HG03095 (cell line): ENCODE data around the gene TMEM184A.
"Not testable (repeated sequence)": the region's sequence is repeated elsewhere in the genome, so short reads cannot be mapped to it uniquely, and the experiment has no call there.

ENCODE experiments used
- ATAC-seq: cut with Tn5 transposase; IDR thresholded peaks from one replicate; pipeline ENCODE4 v1.9.1; 2021; ENCODE audit warnings: moderate library complexity; ENCODE audit not compliant: unreplicated experiment

Gene TMEM184A

GRCh38 chr7:1529383-1530116 lies 26.5 kb downstream of the TMEM184A start:
- no peak for ATAC-seq

GRCh38 chr7:1526271-1526754 lies 29.7 kb downstream of the TMEM184A start:
- no peak for ATAC-seq

GRCh38 chr7:1525409-1525808 lies 30.6 kb downstream of the TMEM184A start:
- ATAC-seq, result no peak

- no peak for ATAC-seq
Measured at GRCh38 chr7:1523844-1524243, 32.2 kb downstream of the TMEM184A start.

GRCh38 chr7:1523208-1523607 lies 32.8 kb downstream of the TMEM184A start:
- no peak for ATAC-seq

- ATAC-seq, result no peak
Measured at GRCh38 chr7:1521456-1521855, 34.5 kb downstream of the TMEM184A start.

- no peak for ATAC-seq
Measured at GRCh38 chr7:1520539-1521234, 35.3 kb downstream of the TMEM184A start.

GRCh38 chr7:1519322-1519922 lies 36.6 kb downstream of the TMEM184A start:
- not testable (repeated sequence) for ATAC-seq

- ATAC-seq, result no peak
Measured at GRCh38 chr7:1516586-1517251, 39.3 kb downstream of the TMEM184A start.

- ATAC-seq, result not testable (repeated sequence)
Measured at GRCh38 chr7:1515509-1515967, 40.5 kb downstream of the TMEM184A start.

- ATAC-seq, result no peak
Measured at GRCh38 chr7:1514995-1515401, 41.0 kb downstream of the TMEM184A start.

- ATAC-seq, result no peak
Measured at GRCh38 chr7:1514407-1514806, 41.6 kb downstream of the TMEM184A start.

- ATAC-seq, result no peak
Measured at GRCh38 chr7:1513657-1514095, 42.3 kb downstream of the TMEM184A start.

GRCh38 chr7:1512781-1513656 lies 43.0 kb downstream of the TMEM184A start:
- ATAC-seq, result no peak

GRCh38 chr7:1511444-1512422 lies 44.3 kb downstream of the TMEM184A start:
- ATAC-seq, result no peak

GRCh38 chr7:1510780-1511154 lies 45.2 kb downstream of the TMEM184A start:
- ATAC-seq, result no peak

GRCh38 chr7:1509226-1509625 lies 46.8 kb downstream of the TMEM184A start:
- no peak for ATAC-seq

- no peak for ATAC-seq
Measured at GRCh38 chr7:1508277-1508758, 47.7 kb downstream of the TMEM184A start.
